Measurements from ENCODE around the gene UBE2I.

DNA sequence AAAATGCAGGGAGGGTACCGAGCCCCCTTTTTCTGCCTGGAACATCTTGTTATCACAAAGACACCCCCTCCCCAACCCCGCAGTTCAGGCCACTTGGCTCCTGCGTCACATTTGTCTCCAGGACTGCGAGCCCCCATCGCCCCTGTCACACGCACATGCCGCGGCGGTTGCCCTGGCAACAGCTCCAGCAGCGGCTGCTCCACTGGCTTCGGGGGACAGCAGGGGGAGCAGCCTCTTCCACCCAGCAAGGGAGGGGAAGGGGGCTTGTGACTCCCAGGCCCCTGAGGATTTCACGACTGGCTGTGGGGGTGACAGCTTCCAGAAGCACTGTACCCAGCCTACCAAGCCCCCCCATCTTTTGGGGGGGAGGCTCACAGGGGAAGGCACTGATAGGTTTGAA, 26.6 kb downstream of the UBE2I start:
- TF ChIP-seq POLR2A (IDR thresholded peaks at IDR 0.05) = no peak
- TF ChIP-seq, protein P1, sequence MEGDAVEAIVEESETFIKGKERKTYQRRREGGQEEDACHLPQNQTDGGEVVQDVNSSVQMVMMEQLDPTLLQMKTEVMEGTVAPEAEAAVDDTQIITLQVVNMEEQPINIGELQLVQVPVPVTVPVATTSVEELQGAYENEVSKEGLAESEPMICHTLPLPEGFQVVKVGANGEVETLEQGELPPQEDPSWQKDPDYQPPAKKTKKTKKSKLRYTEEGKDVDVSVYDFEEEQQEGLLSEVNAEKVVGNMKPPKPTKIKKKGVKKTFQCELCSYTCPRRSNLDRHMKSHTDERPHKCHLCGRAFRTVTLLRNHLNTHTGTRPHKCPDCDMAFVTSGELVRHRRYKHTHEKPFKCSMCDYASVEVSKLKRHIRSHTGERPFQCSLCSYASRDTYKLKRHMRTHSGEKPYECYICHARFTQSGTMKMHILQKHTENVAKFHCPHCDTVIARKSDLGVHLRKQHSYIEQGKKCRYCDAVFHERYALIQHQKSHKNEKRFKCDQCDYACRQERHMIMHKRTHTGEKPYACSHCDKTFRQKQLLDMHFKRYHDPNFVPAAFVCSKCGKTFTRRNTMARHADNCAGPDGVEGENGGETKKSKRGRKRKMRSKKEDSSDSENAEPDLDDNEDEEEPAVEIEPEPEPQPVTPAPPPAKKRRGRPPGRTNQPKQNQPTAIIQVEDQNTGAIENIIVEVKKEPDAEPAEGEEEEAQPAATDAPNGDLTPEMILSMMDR (IDR thresholded peaks at IDR 0.05) = no peak

Measured in adrenal gland (tissue), 5 donors.